Endodermal cell (in vitro differentiated cells): ENCODE results near the gene NTRK1. TPM values are rescaled to one million over a fixed set of nuclear protein-coding genes. Genes with fewer than 3 reads are reported as not detected.

ENCODE experiments used
- DNase-seq: peaks from one replicate; pipeline ENCODE4 v3.0.0-alpha.2; 2017
- H3K27ac ChIP-seq: 2 replicates; pipeline ENCODE4 v1.5.1; 2013; ENCODE audit warnings: mild to moderate bottlenecking, low read depth, low read length, moderate library complexity
- H3K27me3 ChIP-seq: 2 replicates; pipeline ENCODE4 v1.6.1; 2013; ENCODE audit warnings: mild to moderate bottlenecking, low read length, moderate library complexity; ENCODE audit not compliant: insufficient read depth, control insufficient read depth, poor library complexity, severe bottlenecking
- H3K36me3 ChIP-seq: 2 replicates; pipeline ENCODE4 v1.7.0; 2013; ENCODE audit warnings: mild to moderate bottlenecking, low read length, moderate library complexity; ENCODE audit not compliant: control insufficient read depth, insufficient read depth
- H3K4me1 ChIP-seq: one replicate; pipeline ENCODE4 v1.7.0; 2013; ENCODE audit warnings: low read length; ENCODE audit not compliant: control insufficient read depth, insufficient read depth
- H3K4me3 ChIP-seq: 2 replicates; pipeline ENCODE4 v1.5.1; 2013; ENCODE audit warnings: mild to moderate bottlenecking, low read length, moderate library complexity
- H3K9ac ChIP-seq: 2 replicates; pipeline ENCODE4 v1.6.1; 2013; ENCODE audit warnings: mild to moderate bottlenecking, low read length, moderate library complexity; ENCODE audit not compliant: poor library complexity, severe bottlenecking; ENCODE audit errors: extremely low read depth
- H3K9me3 ChIP-seq: 2 replicates; pipeline ENCODE4 v1.6.1; 2013; ENCODE audit warnings: mild to moderate bottlenecking, low read length, moderate library complexity; ENCODE audit not compliant: control insufficient read depth
- H3K27ac Mint-ChIP-seq: 2 replicates; pipeline ENCODE4 v1.8.0; 2020; ENCODE audit warnings: mixed read lengths
- H3K27me3 Mint-ChIP-seq: 2 replicates; pipeline ENCODE4 v1.8.0; 2021; ENCODE audit warnings: mild to moderate bottlenecking, mixed read lengths; ENCODE audit not compliant: insufficient read depth
- H3K36me3 Mint-ChIP-seq: 2 replicates; pipeline ENCODE4 v1.8.0; 2020; ENCODE audit warnings: low read depth, mixed read lengths
- H3K4me1 Mint-ChIP-seq: 2 replicates; pipeline ENCODE4 v1.8.0; 2020; ENCODE audit warnings: mixed read lengths
- H3K4me3 Mint-ChIP-seq: 2 replicates; pipeline ENCODE4 v1.8.0; 2020; ENCODE audit warnings: mild to moderate bottlenecking, moderate library complexity, mixed read lengths
- H3K9me3 Mint-ChIP-seq: 2 replicates; pipeline ENCODE4 v1.8.0; 2020; ENCODE audit warnings: mild to moderate bottlenecking, mixed read lengths
- CTCF ChIP-seq: fragments of 200-600 bp; sonication (generic); conservative IDR thresholded peaks from 2 replicates; pipeline ENCODE4 v1.5.0; 2021; ENCODE audit warnings: antibody characterized with exemption, mild to moderate bottlenecking
- whole genome bisulfite sequencing, 2 experiments: methylation state at CpG; one replicate each; pipeline versions ENCODE4 v1.1.5 to v1.1.7; 2013; ENCODE audit warnings: missing lambda C conversion rate in 2 of 2, mixed read lengths in 1 of 2; ENCODE audit not compliant: insufficient coverage in 1 of 2, insufficient read length in 1 of 2; 5-methylcytosine and 5-hydroxymethylcytosine counted together
- total RNA-seq, 2 donors: library from RNA; stranded (reverse); fragmentation: NEBNext Ultra II Directional in 1 of 2; extraction: Animal tissue kit (Norgen Biotek cat#: 25700) in 1 of 2; gene quantifications; 2 replicates in 1 of 2; 3 replicates in 1 of 2; pipeline ENCODE4 v1.2.1, GENCODE V29; 2021

NTRK1 gene
- total RNA-seq, 2 donors from 2014 or later: 0.44 to 0.82 TPM

GRCh38 chr1:156887734-156888133 is 27.1 kb downstream of the NTRK1 start:
- Mint-ChIP-seq H3K9me3 (no peaks in the 10 kb centered on the region), H3K36me3 (no peaks in the 10 kb centered on the region), H3K27me3 (peaks cover 40% of the 10 kb centered on the region), H3K4me1 (peaks cover 14% of the 10 kb centered on the region), H3K27ac (no peak overlapping the region), H3K4me3 (no peak overlapping the region)
- no peak for DNase-seq
- H3K27ac ChIP-seq: no peak overlapping the region
- H3K27me3 ChIP-seq: peaks cover 25% of the 10 kb centered on the region
- H3K9ac ChIP-seq: no peak overlapping the region
- no peaks in the 10 kb centered on the region for H3K36me3 ChIP-seq
- WGBS, 2 experiments: 30 to 32% methylated on average over 3 to 5 of the region's 6 CpGs
- peaks cover 6% of the 10 kb centered on the region for H3K4me1 ChIP-seq
- no peaks in the 10 kb centered on the region for H3K9me3 ChIP-seq
- no peak for TF ChIP-seq CTCF
- H3K4me3 ChIP-seq: no peak overlapping the region

GRCh38 chr1:156889802-156890580 is 29.3 kb downstream of the NTRK1 start:
- 49% methylated on average over 8 of the region's 8 CpGs for WGBS, 2 experiments
- Mint-ChIP-seq H3K4me1 (peaks cover 17% of the 10 kb centered on the region), H3K4me3 (no peak overlapping the region), H3K36me3 (no peaks in the 10 kb centered on the region), H3K27ac (no peak overlapping the region), H3K9me3 (no peaks in the 10 kb centered on the region), H3K27me3 (peaks cover 51% of the 10 kb centered on the region)
- peak; percentile 96 for DNase-seq
- H3K9ac ChIP-seq: no peak overlapping the region
- H3K36me3 ChIP-seq: no peaks in the 10 kb centered on the region
- peaks cover 41% of the 10 kb centered on the region for H3K27me3 ChIP-seq
- no peak overlapping the region for H3K27ac ChIP-seq
- no peaks in the 10 kb centered on the region for H3K9me3 ChIP-seq
- peak; percentile 89 for TF ChIP-seq CTCF
- H3K4me3 ChIP-seq: no peak overlapping the region
- H3K4me1 ChIP-seq: peaks cover 3% of the 10 kb centered on the region

- Mint-ChIP-seq H3K9me3 (no peaks in the 10 kb centered on the region), H3K27ac (no peak overlapping the region), H3K4me1 (peaks cover 7% of the 10 kb centered on the region), H3K4me3 (peak overlapping the region; percentile 44), H3K36me3 (no peaks in the 10 kb centered on the region), H3K27me3 (peaks cover 50% of the 10 kb centered on the region)
- H3K9me3 ChIP-seq: no peaks in the 10 kb centered on the region
- H3K27ac ChIP-seq: no peak overlapping the region
- peaks cover 41% of the 10 kb centered on the region for H3K27me3 ChIP-seq
- WGBS, 2 experiments: 13 to 24% methylated on average over 33 to 48 of the region's 48 CpGs
- peaks cover 3% of the 10 kb centered on the region for H3K4me1 ChIP-seq
- H3K9ac ChIP-seq: no peak overlapping the region
- peak; percentile 94 for TF ChIP-seq CTCF
- no peak overlapping the region for H3K4me3 ChIP-seq
- no peaks in the 10 kb centered on the region for H3K36me3 ChIP-seq
- DNase-seq: peak; percentile 98
These were observed 31.8 kb downstream of the NTRK1 start for GRCh38 chr1:156892190-156893047.
